ENCODE data around the gene POLR2M. TPM values are rescaled to one million over a fixed set of nuclear protein-coding genes. Genes with fewer than 3 reads are reported as not detected.

The POLR2M gene
- polyA plus RNA-seq, 1 experiment, result 126 TPM

DNA sequence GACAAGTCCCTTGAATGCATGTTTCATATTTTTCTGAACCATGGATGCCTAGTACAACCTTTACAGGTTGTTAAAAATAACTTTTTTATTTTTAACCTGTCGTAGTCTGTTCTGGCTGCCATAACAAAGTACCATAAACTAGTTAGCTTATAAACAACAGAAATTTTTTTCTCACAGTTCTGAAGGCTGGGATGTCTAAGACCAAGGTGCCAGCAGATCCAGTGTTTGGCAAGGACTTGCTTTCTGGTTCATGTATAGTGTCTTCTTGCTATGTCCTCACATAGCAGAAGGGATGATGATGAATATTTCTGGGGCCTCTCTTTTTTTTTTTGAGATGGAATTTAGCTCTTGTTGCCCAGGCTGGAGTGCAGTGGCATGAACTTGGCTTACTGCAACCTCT, 23.0 kb upstream of the POLR2M start:
- no peak for TF ChIP-seq CTCF (IDR thresholded peaks at IDR 0.05; ENCODE audit: insufficient read depth, low read depth, low read length)
- ChIA-PET CTCF (interaction anchor here (0.7 to 1.3 kb wide), 2 partner anchors 11 to 13 kb away, joined by 3 to 4 read pairs; no protein-coding TSS in a partner anchor), POLR2A (interaction anchor here (0.7 kb wide), 1 partner anchor 1775 kb away, joined by 4 read pairs; no protein-coding TSS in a partner anchor)
- DNase-seq (ENCODE audit: low read depth), result no peak
- no peaks in the 10 kb centered on the region for H3K36me3 ChIP-seq (ENCODE audit: control insufficient read depth, insufficient read depth, low read length)
- H3K4me3 ChIP-seq (ENCODE audit: low read depth, low read length), result no peak overlapping the region
- no peaks in the 10 kb centered on the region for H3K27me3 ChIP-seq (ENCODE audit: control insufficient read depth, insufficient read depth, low read length)

DNA sequence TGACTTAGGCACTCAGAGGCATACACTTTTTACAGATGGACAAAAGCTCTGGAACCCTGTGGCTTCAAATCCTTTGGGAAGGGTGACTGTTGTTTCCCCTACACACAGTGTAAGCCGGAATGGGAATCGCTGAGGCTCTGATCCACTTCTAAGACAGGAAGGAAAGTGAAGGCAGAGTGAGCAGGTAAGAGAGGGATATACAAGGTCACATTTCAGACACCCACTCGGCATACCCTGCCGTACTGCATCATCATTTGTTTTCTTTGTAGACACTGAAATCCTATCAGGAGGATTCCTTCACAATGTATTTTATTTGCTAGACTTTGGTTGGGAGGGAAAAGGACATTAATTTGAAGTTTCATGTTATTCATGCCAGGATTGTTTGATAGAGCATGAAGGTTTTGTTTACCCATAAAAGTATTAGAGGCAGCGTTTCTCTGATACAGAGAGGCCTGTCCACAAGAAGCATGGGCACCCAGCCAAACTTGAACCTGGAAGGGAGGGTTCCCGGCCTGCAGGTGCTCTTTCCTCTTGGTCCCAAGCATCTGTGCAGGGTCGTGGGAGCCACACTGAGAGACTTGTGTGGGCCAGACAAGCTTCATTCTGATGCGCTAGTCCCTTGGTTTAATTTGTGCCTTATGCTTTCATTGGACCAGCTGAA, 21.9 kb upstream of the POLR2M start:
- H3K36me3 ChIP-seq (ENCODE audit: control insufficient read depth, insufficient read depth, low read length), result no peaks in the 10 kb centered on the region
- POLR2A ChIA-PET, result no interaction called here
- H3K27me3 ChIP-seq (ENCODE audit: control insufficient read depth, insufficient read depth, low read length), result no peaks in the 10 kb centered on the region
- CTCF ChIA-PET, result no interaction called here
- TF ChIP-seq CTCF (IDR thresholded peaks at IDR 0.05; ENCODE audit: insufficient read depth, low read depth, low read length), result no peak
- H3K4me3 ChIP-seq (ENCODE audit: low read depth, low read length), result no peak overlapping the region
- DNase-seq (ENCODE audit: low read depth), result no peak

DNA sequence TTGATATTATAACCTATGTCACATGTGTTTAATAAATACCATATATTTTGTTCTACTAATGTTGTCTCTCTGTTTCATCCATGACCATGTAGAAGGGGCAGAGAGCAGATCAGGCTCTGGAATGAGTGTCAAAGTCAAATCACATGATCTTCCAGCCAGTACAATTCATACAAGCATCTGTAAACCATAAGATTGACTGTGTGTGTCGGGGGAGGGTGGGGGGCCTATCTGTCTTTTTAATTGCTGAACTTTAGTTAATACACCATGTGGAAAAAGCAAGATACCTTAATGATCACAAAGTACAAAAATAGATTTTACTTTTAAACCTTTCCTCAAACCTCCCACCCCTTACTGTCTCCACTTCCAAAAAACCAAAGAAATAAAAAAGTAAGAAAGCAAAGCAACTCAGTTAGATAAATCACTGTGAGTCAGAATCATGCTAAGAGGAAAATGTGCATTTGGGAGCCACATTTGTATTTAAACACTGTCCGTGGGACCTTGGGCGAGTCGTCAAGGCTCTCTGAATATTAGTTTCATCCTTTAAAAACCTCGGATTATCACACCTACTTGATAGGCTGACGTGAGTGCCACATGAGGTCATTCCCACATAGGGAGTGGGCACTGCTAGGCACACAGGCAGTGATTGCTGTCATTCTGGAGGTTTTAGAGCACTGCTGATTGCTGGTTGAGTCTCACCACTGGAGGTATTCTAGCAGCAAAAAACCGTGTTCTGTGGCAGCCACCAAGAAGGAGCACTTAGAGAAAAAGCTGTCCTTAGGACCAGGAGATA, 21.0 kb upstream of the POLR2M start:
- POLR2A ChIA-PET, result no interaction called here
- no peaks in the 10 kb centered on the region for H3K36me3 ChIP-seq (ENCODE audit: control insufficient read depth, insufficient read depth, low read length)
- DNase-seq (ENCODE audit: low read depth), result no peak
- TF ChIP-seq CTCF (IDR thresholded peaks at IDR 0.05; ENCODE audit: insufficient read depth, low read depth, low read length), result no peak
- H3K27me3 ChIP-seq (ENCODE audit: control insufficient read depth, insufficient read depth, low read length), result no peaks in the 10 kb centered on the region
- CTCF ChIA-PET, result no interaction called here
- no peak overlapping the region for H3K4me3 ChIP-seq (ENCODE audit: low read depth, low read length)

DNA sequence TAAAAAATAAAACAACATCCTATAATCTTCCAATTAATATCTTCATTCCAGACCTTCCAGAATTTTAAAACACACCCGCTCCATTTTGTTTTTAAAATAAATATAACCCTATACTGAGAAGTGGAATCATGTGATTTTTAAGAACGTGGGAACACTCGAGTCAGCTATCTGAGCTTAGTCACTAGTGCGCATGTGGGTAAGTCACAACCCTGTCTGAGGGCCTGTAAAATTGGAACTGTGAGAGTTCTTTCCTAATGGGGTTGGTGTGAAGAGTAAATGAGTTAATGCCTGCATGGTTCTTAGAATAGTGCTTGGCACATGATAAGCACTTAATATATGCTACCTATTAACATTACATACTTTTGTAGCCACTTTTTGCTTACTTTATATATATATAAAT, 19.9 kb upstream of the POLR2M start:
- Histone ChIP-seq H3K27me3 (ENCODE audit: control insufficient read depth, insufficient read depth, low read length) (no peaks in the 10 kb centered on the region), H3K4me3 (ENCODE audit: low read depth, low read length) (no peak overlapping the region), H3K36me3 (ENCODE audit: control insufficient read depth, insufficient read depth, low read length) (no peaks in the 10 kb centered on the region)
- no peak for TF ChIP-seq CTCF (IDR thresholded peaks at IDR 0.05; ENCODE audit: insufficient read depth, low read depth, low read length)
- CTCF ChIA-PET, result no interaction called here
- POLR2A ChIA-PET, result no interaction called here
- no peak for DNase-seq (ENCODE audit: low read depth)

DNA sequence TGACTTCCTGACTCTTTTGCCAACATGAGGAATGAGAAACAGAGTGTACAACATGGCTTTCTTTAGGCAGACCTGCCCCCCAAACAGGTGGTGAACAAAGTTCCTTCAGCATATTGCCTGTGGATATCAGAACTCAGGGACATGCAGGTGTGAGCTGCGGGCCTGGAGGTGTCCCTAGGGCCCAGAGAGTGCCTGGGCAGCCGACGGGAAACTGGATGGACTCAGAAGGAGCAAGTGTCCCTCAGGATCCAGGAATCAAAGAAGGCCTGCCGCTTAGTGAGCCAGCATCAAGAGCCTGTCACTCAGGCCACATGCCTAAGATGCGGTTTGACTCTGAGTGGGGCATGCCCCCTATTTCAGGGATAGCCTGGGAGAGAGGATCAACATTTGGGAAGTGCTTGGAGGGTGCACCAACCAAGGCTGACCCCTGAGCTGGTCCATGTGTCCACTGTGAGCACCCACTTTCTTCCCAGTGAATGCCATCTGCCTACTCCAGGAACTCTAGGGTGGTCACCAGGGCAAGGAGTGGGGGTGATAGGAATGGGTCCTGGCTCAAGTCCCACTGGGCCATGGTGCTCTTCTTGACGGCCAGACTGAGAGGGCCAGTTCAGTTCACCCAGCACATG, 16.1 kb upstream of the POLR2M start:
- ChIA-PET CTCF (no interaction called here), POLR2A (no interaction called here)
- TF ChIP-seq CTCF (IDR thresholded peaks at IDR 0.05; ENCODE audit: insufficient read depth, low read depth, low read length), result no peak

More for the DNA sequence above, 16.1 kb upstream of the POLR2M start:
- Histone ChIP-seq H3K27me3 (ENCODE audit: control insufficient read depth, insufficient read depth, low read length) (no peaks in the 10 kb centered on the region), H3K36me3 (ENCODE audit: control insufficient read depth, insufficient read depth, low read length) (no peaks in the 10 kb centered on the region), H3K4me3 (ENCODE audit: low read depth, low read length) (no peak overlapping the region)
- no peak for DNase-seq (ENCODE audit: low read depth)

Data from BJ (cell line).